Measurements from ENCODE around the gene NPY. TPM values are rescaled to one million over a fixed set of nuclear protein-coding genes. Genes with fewer than 3 reads are reported as not detected.

Gene NPY
- polyA plus RNA-seq (2011; rRNA removed) (0.32 TPM in 1 of 2 replicates, not detected in the other), polyA minus RNA-seq (2011; rRNA and poly(A)+ RNA removed) (not detected in 2 replicates)

- no peak for DNase-seq (ENCODE audit: low read depth, low spot score)
- CTCF ChIA-PET = no interaction called here
- Histone ChIP-seq H3K9me3 (ENCODE audit: control insufficient read depth, insufficient read depth, low read length) (no peaks in the 10 kb centered on the region; the same call in 1 of the 2 replicates), H3K4me3 (ENCODE audit: low read depth, low read length) (no peak within 1 kb of the TSS), H3K27me3 (ENCODE audit: control insufficient read depth, insufficient read depth, low read length) (peaks cover 46% of the 10 kb centered on the region), H3K27ac (ENCODE audit: low read depth, low read length) (no peak within 1 kb of the TSS)
- POLR2A ChIA-PET = no interaction called here
- TF ChIP-seq CTCF (IDR thresholded peaks at IDR 0.05; ENCODE audit: low read depth, low read length) = no peak
Observed at GRCh38 chr7:24283897-24284698, at the start of gene NPY. NPY (plus strand) TSS chr7:24284190; CDS start chr7:24285241, 1,051 bp downstream.

- Histone ChIP-seq H3K4me3 (ENCODE audit: low read depth, low read length) (no peak overlapping the region), H3K9me3 (ENCODE audit: control insufficient read depth, insufficient read depth, low read length) (no peaks in the 10 kb centered on the region), H3K27me3 (ENCODE audit: control insufficient read depth, insufficient read depth, low read length) (no peaks in the 10 kb centered on the region), H3K27ac (ENCODE audit: low read depth, low read length) (no peak overlapping the region)
- ChIA-PET POLR2A (no interaction called here), CTCF (no interaction called here)
- DNase-seq (ENCODE audit: low read depth, low spot score) = no peak
- TF ChIP-seq CTCF (IDR thresholded peaks at IDR 0.05; ENCODE audit: low read depth, low read length) = no peak
Observed at GRCh38 chr7:24239260-24239659, 44.7 kb upstream of the NPY start.

- DNase-seq (ENCODE audit: low read depth, low spot score) = no peak
- POLR2A ChIA-PET = no interaction called here
- Histone ChIP-seq H3K9me3 (ENCODE audit: control insufficient read depth, insufficient read depth, low read length) (no peaks in the 10 kb centered on the region), H3K27me3 (ENCODE audit: control insufficient read depth, insufficient read depth, low read length) (no peaks in the 10 kb centered on the region), H3K4me3 (ENCODE audit: low read depth, low read length) (no peak overlapping the region), H3K27ac (ENCODE audit: low read depth, low read length) (no peak overlapping the region)
- no peak for TF ChIP-seq CTCF (IDR thresholded peaks at IDR 0.05; ENCODE audit: low read depth, low read length)
- CTCF ChIA-PET = interaction anchor here (0.6 kb wide), 1 partner anchor 671 kb away, joined by 3 read pairs; no protein-coding TSS in a partner anchor
Observed at GRCh38 chr7:24241206-24241605, 42.8 kb upstream of the NPY start.

- TF ChIP-seq CTCF (IDR thresholded peaks at IDR 0.05; ENCODE audit: low read depth, low read length) = no peak
- POLR2A ChIA-PET = no interaction called here
- CTCF ChIA-PET = interaction anchor here (0.6 kb wide), 1 partner anchor 546 kb away, joined by 6 read pairs; no protein-coding TSS in a partner anchor
- H3K27me3 ChIP-seq (ENCODE audit: control insufficient read depth, insufficient read depth, low read length) = no peaks in the 10 kb centered on the region
- no peaks in the 10 kb centered on the region for H3K9me3 ChIP-seq (ENCODE audit: control insufficient read depth, insufficient read depth, low read length)
- DNase-seq (ENCODE audit: low read depth, low spot score) = no peak
- H3K4me3 ChIP-seq (ENCODE audit: low read depth, low read length) = no peak overlapping the region
- no peak overlapping the region for H3K27ac ChIP-seq (ENCODE audit: low read depth, low read length)
Observed at GRCh38 chr7:24244554-24244953, 39.4 kb upstream of the NPY start.

GRCh38 chr7:24245362-24245761 is 38.6 kb upstream of the NPY start:
- H3K9me3 ChIP-seq (ENCODE audit: control insufficient read depth, insufficient read depth, low read length) = no peaks in the 10 kb centered on the region
- H3K27ac ChIP-seq (ENCODE audit: low read depth, low read length) = no peak overlapping the region
- DNase-seq (ENCODE audit: low read depth, low spot score) = no peak
- TF ChIP-seq CTCF (IDR thresholded peaks at IDR 0.05; ENCODE audit: low read depth, low read length) = no peak
- CTCF ChIA-PET = no interaction called here
- POLR2A ChIA-PET = no interaction called here
- H3K27me3 ChIP-seq (ENCODE audit: control insufficient read depth, insufficient read depth, low read length) = no peaks in the 10 kb centered on the region
- H3K4me3 ChIP-seq (ENCODE audit: low read depth, low read length) = no peak overlapping the region
